ENCODE data around the gene C11orf58.

The C11orf58 gene

GRCh38 chr11:16738193-16738946 lies at the start of gene C11orf58:
Gene C11orf58 (plus strand): TSS chr11:16738647. CDS start chr11:16738779, 132 bp downstream.
- DNase-seq (ENCODE audit: low read depth in 2 of 2): peak; percentile 85 to 87

GRCh38 chr11:16690086-16690485 lies 48.4 kb upstream of the C11orf58 start:
- no peak for DNase-seq (ENCODE audit: low read depth in 2 of 2)

GRCh38 chr11:16703795-16704194 lies 34.7 kb upstream of the C11orf58 start:
- no peak for DNase-seq (ENCODE audit: low read depth in 2 of 2)

- no peak for DNase-seq (ENCODE audit: low read depth in 2 of 2)
Observed at GRCh38 chr11:16713594-16713993, 24.9 kb upstream of the C11orf58 start.

GRCh38 chr11:16722581-16723344 lies 15.7 kb upstream of the C11orf58 start:
- no peak for DNase-seq (ENCODE audit: low read depth in 2 of 2)

- DNase-seq (ENCODE audit: low read depth in 2 of 2): no peak
Observed at GRCh38 chr11:16727806-16728205, 10.6 kb upstream of the C11orf58 start.

GRCh38 chr11:16737818-16738192 lies 642 bp upstream of the C11orf58 start:
- DNase-seq (ENCODE audit: low read depth in 2 of 2): no peak

GRCh38 chr11:16738947-16739815 lies 734 bp downstream of the C11orf58 start:
- DNase-seq (ENCODE audit: low read depth in 2 of 2): no peak

GRCh38 chr11:16741473-16741872 lies 3.0 kb downstream of the C11orf58 start:
- no peak for DNase-seq (ENCODE audit: low read depth in 2 of 2)

GRCh38 chr11:16743478-16743877 lies 5.0 kb downstream of the C11orf58 start:
- DNase-seq (ENCODE audit: low read depth in 2 of 2): no peak

GRCh38 chr11:16744128-16744725 lies 5.8 kb downstream of the C11orf58 start:
- DNase-seq (ENCODE audit: low read depth in 2 of 2): no peak

GRCh38 chr11:16745950-16746605 lies 7.6 kb downstream of the C11orf58 start:
- no peak for DNase-seq (ENCODE audit: low read depth in 2 of 2)

GRCh38 chr11:16749092-16749491 lies 10.6 kb downstream of the C11orf58 start:
- no peak for DNase-seq (ENCODE audit: low read depth in 2 of 2)

GRCh38 chr11:16749666-16750065 lies 11.2 kb downstream of the C11orf58 start:
- no peak for DNase-seq (ENCODE audit: low read depth in 2 of 2)

GRCh38 chr11:16750417-16750816 lies 12.0 kb downstream of the C11orf58 start:
- DNase-seq (ENCODE audit: low read depth in 2 of 2): no peak

- no peak for DNase-seq (ENCODE audit: low read depth in 2 of 2)
Observed at GRCh38 chr11:16758382-16759024, 20.1 kb downstream of the C11orf58 start.

GRCh38 chr11:16759857-16760508 lies 21.5 kb downstream of the C11orf58 start:
- no peak for DNase-seq (ENCODE audit: low read depth in 2 of 2)

GRCh38 chr11:16763746-16764145 lies 25.3 kb downstream of the C11orf58 start:
- DNase-seq (ENCODE audit: low read depth in 2 of 2): no peak

GRCh38 chr11:16764888-16765287 lies 26.4 kb downstream of the C11orf58 start:
- DNase-seq (ENCODE audit: low read depth in 2 of 2): no peak

- DNase-seq (ENCODE audit: low read depth in 2 of 2): no peak
Observed at GRCh38 chr11:16767137-16767536, 28.7 kb downstream of the C11orf58 start.

All from activated CD4-positive, alpha-beta T cell treated with anti-CD3 and anti-CD28 coated beads for 24 hours (primary cell).